ENCODE measurements around the gene PTPRH.
A peak's percentile ranks its signal among the peaks of the same experiment; 100 is the strongest.
"Not testable (repeated sequence)": the region's sequence is repeated elsewhere in the genome, so short reads cannot be mapped to it uniquely, and the experiment has no call there.

Gene PTPRH

GRCh38 chr19:55181740-55182139, 27.6 kb downstream of the PTPRH start:
- no peak for DNase-seq

GRCh38 chr19:55179606-55180484, 29.5 kb downstream of the PTPRH start, which contains the start of gene SYT5:
TSS of gene SYT5 (minus strand) at chr19:55180289. CDS start at chr19:55179041, 1,248 bp downstream.
- DNase-seq = peak; percentile 28 to 77 (median 55)

GRCh38 chr19:55178781-55179599, 30.3 kb downstream of the PTPRH start:
- DNase-seq = peak; percentile 38 to 64 (median 52)

- DNase-seq = no peak
Measured at GRCh38 chr19:55176076-55176475, 33.2 kb downstream of the PTPRH start.

- DNase-seq = no peak
Measured at GRCh38 chr19:55175117-55175867, 34.0 kb downstream of the PTPRH start.

DNA sequence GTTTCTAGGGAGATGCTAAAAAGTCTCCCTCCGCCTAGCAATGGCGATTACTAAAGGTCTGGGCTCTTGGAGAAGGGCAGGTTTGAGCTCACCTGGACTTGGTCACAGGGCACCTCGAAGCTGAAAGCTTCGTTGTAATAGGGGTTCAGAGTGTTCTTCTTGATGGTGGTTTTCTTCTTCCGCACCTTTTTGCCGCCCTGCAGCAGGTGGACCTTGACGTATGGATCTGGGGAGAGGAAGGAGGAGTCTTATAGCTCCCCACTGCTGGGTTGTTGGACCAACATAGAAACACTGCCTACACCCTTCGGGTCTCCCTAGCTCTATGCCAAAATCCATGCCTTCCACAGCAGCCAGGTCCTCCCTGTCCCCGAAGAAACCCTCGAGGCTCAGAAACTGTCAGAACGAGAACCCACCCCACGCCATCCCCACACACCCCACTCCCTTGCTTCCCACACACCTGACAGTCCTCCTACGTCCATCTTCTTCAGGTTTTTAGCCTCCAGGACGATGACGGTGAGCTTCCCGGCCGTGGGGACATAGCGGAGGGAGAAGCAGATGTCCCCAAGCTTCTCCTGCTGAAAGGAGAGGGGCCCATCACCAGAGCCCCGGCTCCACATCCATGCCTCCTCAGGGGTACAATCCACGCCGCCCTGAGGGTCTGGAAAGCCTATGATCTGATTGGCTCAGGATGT, 34.7 kb downstream of the PTPRH start:
- no peak for DNase-seq

DNA sequence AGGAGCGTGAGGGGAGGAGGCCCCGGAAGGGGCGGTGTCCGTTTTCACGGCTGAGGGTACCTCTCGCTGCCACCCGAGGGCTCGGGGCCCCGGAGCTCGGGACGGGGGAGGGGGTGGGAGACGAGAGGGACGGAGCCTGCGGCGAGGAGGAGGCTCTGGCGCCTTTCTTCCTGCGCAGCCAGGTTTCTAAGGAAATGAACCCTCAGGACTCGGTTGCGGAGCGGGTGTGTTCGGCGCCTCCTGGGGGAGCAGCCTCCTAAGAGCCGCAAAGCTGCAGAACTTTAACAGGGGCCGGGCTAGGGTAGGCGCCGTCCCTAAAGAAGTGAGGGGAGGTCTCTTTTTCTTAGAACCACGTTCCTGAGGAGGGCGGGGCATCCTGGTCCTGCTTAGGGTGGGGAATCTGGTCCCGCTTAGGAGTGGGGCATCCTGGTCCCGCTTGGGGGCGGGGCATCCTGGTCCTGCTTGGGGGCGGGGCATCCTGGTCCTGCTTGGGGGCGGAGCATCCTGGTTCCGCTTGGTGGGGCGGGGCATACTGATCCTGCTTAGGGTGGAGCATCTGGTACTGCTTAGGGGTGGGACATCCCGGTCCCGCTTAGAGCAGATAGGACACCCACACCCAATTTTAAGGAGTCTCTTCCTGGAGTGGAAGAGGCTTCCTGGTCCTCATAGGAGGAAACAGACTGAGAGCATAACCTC, 35.4 kb downstream of the PTPRH start:
- peak in 3 of 4 experiments; percentile 16 to 51 (median 39) for DNase-seq

DNA sequence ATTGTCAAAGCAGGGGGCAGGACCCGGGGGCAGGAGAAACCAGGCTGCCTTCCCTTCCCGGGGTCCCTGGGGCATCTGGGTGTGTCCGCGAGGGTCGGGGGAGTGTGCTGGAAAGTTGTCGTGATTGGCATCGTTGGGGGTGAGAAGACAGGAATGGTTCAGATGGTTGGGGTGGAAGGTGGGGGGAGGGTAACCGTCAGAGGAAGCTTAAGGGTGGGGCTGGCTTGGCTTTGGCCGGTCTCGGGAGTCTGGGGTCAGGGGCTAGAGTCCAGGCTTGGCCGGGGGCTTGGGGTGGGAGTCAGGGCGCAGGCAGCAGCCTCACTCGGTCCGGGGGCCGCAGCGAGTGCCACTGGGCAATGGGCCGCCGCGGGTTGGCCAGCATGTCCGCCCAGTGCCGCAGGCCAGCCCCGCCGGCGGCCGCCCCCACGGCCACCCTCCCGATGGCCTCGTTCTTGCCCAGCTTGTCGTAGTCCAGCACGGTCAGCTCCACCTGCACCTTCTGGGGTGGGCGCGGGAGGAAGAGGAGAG, 36.1 kb downstream of the PTPRH start:
- no peak for DNase-seq

DNA sequence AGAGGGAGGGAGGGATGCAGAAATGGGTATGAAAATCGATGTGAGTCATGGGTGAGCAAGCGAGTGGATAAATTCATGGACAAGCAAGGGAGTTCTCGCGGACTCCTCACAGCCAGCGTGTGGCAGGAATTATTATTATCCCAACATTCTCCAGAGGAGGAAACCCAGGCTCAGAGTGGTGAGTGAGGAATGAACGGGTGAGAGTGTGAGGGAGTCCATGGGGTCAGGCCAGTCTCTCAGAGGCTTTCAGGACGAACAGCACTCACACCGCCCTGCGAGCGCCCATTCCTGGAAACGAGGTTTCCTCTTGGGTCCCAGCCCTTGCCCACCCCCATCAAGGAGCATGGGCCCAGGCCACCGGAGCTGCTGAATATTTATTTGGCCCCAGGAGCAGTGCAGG, 36.6 kb downstream of the PTPRH start:
- DNase-seq = no peak

DNA sequence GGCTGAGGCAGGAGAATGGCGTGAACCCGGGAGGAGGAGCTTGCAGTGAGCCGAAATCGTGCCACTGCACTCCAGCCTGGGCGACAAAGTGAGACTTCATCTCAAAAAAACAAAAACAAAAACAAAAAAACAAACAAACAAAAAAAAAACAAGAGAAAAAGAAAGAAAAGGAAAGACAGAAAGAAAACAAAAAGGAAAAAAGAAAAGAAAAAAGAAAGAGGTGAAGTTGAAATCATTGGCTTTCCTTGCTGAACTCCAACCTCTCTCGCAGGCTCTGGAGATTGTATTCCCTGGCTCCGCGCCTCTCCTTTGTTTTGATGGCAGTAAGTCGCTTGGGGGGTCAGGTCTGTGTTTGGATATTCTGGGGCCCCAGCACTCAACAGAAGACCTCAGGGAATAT, 37.0 kb downstream of the PTPRH start:
- DNase-seq = not testable (repeated sequence)

GRCh38 chr19:55171440-55171839, 37.9 kb downstream of the PTPRH start:
- DNase-seq = no peak

DNA sequence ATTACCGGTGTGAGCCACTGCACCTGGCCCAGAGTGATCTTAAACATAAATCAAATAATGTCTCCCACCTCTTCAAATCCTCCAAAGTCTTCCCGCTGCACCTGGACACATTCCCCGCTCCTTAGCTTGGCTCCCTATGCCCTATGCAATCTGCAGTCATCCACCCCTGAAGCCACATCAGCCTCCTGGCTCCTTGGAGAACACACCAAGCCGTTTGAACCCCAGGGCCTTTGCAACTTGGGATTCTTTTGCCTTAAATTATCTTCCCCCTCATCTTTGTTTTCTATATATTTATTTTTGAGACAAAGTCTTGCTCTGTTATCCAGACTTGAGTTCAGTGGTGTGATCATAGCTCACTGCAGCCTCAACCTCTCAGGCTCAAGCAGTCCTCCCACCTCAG, 40.2 kb downstream of the PTPRH start:
- no peak for DNase-seq

DNA sequence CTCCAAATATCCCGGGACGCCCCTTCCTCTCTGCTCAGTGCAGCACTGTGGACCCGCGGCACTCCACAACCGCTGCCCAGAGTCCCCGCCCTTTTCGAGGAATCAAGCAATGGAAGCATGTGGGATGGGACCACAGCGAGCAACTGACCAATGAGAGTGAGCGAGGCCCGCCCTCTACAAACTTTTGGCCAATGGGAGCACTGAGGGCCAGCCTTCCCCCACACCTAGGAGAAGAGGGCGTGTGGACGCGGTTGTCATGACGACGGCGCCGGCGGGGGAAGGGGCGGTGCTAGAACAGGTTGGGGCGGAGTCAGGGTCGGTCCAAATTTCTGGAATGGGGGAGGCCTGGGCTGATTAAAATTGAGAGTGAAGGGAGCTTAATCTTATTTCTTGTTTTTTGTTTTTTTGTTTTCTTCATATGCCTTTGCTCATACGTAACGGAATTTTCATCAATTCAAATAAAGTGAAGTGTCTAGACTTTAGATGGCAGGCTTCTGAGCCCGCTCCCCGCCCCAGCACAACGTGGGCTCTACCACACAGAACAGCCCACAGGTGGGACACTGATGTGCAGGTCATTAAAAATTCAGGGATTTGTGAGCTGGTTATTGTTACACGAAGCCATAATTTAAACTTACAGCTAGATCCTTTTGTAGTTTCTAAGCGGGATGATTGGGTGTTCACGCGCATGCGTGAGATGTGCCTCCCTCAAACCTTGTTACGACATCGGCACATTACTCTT, 42.6 kb downstream of the PTPRH start, which contains the start of gene DNAAF3:
Gene DNAAF3, minus strand, starts transcription at position 84 of the 739 bp plus-strand sequence. CDS start 200 bp downstream, outside the sequence.
- peak; percentile 87 to 94 (median 90) for DNase-seq

DNA sequence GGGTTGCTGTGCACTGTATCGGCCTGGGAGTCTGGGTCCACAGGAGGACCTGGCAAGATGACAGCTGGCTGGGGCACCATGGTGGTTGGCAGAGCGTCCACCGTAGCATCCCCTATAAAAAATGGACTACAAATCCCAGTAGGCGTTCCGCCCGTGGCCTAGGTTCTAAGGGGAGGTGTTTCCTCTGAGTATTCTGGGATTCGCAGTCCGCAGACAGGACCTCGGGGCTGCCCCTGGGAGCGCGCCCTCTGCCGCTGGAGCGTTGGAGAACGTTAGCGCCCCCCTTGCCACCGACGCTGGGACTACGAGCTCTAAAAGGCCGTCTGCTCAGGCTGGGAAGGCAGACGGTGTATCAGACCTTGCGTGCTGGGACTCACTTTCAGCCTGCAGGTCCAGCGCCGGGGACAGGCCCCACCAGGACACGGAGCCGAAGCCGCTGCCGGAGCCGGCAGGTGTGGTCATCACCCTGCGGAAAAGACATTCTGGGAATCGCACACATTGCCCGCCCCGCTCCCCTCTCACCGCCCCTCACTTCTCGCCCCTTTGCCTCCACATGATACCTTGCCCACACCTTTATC, 43.3 kb downstream of the PTPRH start:
- DNase-seq = peak; percentile 59 to 79 (median 66)

DNA sequence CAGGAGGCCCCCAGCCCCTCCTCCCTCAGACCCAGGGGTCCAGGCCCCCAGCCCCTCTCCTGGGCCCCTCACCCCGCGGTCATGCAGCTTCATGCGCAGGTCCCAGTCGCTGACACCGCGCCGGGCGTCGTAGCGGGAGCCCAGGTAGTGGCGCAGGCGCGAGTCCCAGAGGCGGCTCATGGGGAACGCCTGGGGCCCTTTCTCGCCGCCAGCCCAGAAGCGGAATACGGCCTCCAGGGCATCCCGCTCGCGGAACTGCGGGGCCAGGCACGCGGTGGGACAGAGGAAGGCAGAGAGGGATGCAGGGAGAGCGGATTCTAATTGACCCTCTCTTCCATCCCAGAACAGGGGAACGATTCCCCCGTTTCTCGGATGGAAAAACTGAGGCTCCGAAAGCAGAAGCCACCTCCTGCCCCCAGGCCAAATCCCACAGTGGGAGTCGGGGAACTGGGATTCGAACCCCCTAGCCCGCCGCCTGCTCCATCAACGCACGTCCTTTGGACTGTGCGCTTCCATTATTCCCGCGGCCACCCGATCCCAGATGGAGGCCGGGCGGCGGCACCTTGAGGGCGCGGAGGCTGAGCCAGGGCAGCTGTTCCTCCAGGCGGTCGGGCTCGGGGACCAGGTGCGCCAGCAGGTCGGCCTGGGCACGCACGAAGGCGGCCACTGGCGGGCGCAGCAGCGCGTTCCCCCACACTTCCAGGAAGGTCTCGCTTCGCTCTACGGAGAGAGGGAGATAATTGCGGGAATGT, 47.6 kb downstream of the PTPRH start:
- no peak for DNase-seq

DNA sequence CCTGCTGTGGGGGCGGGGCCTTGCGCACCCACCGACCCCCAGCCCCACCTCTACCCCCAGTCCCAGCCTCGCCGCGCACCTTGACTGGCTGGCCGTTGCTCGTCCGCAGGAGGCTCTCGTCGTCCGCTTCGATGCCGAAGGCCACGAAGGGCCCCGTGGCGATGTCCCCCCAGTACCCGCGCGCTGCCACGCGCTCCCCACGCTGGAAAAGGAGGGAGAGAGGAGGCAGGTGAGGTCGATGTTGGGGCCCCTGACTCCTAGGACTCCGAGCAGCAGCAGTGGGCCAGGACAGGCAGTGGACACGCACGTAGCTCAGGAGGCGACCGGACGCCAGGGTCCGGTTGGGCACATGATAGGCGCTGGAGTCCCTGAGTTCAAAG, 48.3 kb downstream of the PTPRH start:
- no peak for DNase-seq

DNA sequence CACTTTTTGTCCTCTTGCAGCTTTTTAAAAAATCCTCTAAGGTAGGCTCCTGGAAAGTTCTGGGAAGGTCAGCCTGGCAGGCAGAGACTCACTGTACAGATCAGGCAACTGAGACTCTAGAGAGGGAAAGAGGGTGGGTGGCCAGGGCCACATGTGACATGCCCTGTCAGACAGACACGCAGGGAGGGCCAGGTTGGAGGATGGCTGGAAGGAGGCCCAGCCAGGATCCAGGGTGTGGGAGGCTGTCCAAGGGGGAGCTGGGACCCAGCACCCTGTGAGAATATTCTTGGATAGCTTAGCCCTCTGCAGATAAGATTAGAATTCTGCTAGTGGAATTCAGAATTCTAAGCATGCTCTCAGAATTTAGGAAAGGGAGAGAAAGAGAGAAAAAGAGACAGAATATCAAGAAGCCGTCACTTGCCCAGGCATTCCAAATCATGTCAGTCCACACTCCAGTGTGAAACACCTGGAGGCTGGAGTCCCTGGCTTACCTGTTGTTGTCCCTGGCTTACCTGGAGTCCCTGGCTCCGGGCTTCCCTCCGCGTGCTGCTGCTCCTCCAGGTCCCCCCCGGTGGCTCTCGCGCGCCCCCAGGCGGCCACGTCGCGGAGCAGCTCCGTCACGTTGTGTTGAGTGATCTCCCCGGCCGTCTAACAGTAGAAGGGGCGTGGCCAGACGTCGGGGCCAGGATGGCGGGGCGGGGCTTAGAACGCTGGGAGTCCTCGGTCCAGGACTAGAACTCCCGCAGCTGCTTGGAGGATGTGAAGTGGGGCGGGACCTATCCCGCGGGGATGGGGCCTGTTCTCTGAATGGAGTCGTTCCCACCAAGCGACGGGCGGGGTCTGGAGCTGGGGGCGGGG, 48.9 kb downstream of the PTPRH start:
- peak; percentile 89 to 93 (median 92) for DNase-seq

Data from suppressor macrophage (primary cell).